Kidney capillary endothelial cell (primary cell): Measurements from ENCODE around the gene PRKCH.
A peak's percentile ranks its signal among the peaks of the same experiment; 100 is the strongest.

Experiments
- DNase-seq: peaks from one replicate; pipeline ENCODE4 v3.0.0-alpha.2; 2018; ENCODE audit warnings: low spot score

Gene PRKCH

GRCh38 chr14:61532123-61532505, 210.7 kb downstream of the PRKCH start:
- DNase-seq = no peak

- no peak for DNase-seq
These were observed 211.4 kb downstream of the PRKCH start for GRCh38 chr14:61532763-61533162.

- DNase-seq = no peak
These were observed 212.3 kb downstream of the PRKCH start for GRCh38 chr14:61533513-61534255.

- no peak for DNase-seq
These were observed 213.7 kb downstream of the PRKCH start for GRCh38 chr14:61535032-61535431.

GRCh38 chr14:61535458-61535857, 214.1 kb downstream of the PRKCH start:
- no peak for DNase-seq

GRCh38 chr14:61536661-61537562, 215.5 kb downstream of the PRKCH start:
- no peak for DNase-seq

GRCh38 chr14:61537563-61538463, 216.4 kb downstream of the PRKCH start:
- peak; percentile 82 for DNase-seq

GRCh38 chr14:61538464-61539022, 217.2 kb downstream of the PRKCH start:
- no peak for DNase-seq

- no peak for DNase-seq
These were observed 218.3 kb downstream of the PRKCH start for GRCh38 chr14:61539631-61540030.

- no peak for DNase-seq
These were observed 219.6 kb downstream of the PRKCH start for GRCh38 chr14:61540931-61541330.

GRCh38 chr14:61542848-61543790, 221.7 kb downstream of the PRKCH start:
- DNase-seq = no peak

GRCh38 chr14:61543946-61544345, 222.6 kb downstream of the PRKCH start:
- DNase-seq = no peak

GRCh38 chr14:61544448-61545330, 223.3 kb downstream of the PRKCH start:
- no peak for DNase-seq

- no peak for DNase-seq
These were observed 224.5 kb downstream of the PRKCH start for GRCh38 chr14:61545726-61546455.

- DNase-seq = no peak
These were observed 226.0 kb downstream of the PRKCH start for GRCh38 chr14:61547186-61548069.

GRCh38 chr14:61549425-61549824, 228.0 kb downstream of the PRKCH start:
- DNase-seq = no peak

GRCh38 chr14:61551384-61551783, 230.0 kb downstream of the PRKCH start:
- DNase-seq = no peak

GRCh38 chr14:61552241-61552640, 230.9 kb downstream of the PRKCH start:
- DNase-seq = no peak
